Tibial nerve (tissue), 4 donors: Measurements from ENCODE around the gene MED15.
"Not testable (repeated sequence)": the region's sequence is repeated elsewhere in the genome, so short reads cannot be mapped to it uniquely, and the experiment has no call there.

ENCODE experiments used
- EP300 ChIP-seq, 2 donors: sonication (generic); formaldehyde crosslinking; IDR thresholded peaks; one replicate each; pipeline ENCODE4 v1.6.1; 2017; ENCODE audit warnings: antibody characterized with exemption in 2 of 2, mild to moderate bottlenecking in 1 of 2
- POLR2A ChIP-seq, 2 donors: fragments of 450-650 bp; IDR thresholded peaks; one replicate each; pipeline ENCODE4 v1.6.1; 2017; ENCODE audit warnings: antibody characterized with exemption in 2 of 2, mild to moderate bottlenecking in 2 of 2, moderate library complexity in 2 of 2
- TF ChIP-seq, protein P1 (sequence below), 5 experiments: fragments of 200-600 bp in 3 of 5; fragments of 450-650 bp in 2 of 5; sonication (generic) in 3 of 5; IDR thresholded peaks; one replicate each; pipeline ENCODE4 v1.5.1; 2016 to 2019; ENCODE audit warnings: antibody characterized with exemption in 5 of 5, mild to moderate bottlenecking in 3 of 5, moderate library complexity in 2 of 5

DNA sequence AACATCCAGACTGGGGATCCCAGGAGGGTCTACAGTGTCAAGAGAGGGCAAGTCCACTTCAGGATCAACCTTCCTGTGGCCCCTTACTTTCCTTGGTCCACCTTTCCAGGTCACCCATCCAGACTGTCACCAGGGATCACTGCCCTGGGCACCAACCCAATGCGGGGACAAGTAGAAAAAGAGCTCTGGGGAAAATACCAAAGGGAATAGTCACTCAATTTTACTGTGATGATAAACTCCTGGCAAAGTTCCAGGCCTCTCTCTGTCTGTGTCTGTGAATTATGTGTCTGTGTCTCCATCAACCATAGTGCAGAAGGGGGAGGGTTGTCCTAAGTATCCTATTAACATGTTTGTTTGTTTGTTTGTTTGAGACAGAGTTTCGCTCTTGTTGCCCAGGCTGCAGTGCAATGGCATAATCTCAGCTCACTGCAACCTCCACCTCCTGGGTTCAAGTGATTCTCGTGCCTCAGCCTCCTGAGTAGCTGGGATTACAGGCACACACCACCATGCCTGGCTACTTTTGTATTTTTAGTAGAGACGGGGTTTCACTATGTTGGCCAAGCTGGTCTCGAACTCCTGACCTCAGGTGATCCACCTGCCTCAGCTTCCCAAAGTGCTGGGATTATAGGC, 3.0 kb upstream of the MED15 start:
- not testable (repeated sequence) for TF ChIP-seq POLR2A, EP300 (IDR thresholded peaks at IDR 0.05)
- TF ChIP-seq, protein P1, sequence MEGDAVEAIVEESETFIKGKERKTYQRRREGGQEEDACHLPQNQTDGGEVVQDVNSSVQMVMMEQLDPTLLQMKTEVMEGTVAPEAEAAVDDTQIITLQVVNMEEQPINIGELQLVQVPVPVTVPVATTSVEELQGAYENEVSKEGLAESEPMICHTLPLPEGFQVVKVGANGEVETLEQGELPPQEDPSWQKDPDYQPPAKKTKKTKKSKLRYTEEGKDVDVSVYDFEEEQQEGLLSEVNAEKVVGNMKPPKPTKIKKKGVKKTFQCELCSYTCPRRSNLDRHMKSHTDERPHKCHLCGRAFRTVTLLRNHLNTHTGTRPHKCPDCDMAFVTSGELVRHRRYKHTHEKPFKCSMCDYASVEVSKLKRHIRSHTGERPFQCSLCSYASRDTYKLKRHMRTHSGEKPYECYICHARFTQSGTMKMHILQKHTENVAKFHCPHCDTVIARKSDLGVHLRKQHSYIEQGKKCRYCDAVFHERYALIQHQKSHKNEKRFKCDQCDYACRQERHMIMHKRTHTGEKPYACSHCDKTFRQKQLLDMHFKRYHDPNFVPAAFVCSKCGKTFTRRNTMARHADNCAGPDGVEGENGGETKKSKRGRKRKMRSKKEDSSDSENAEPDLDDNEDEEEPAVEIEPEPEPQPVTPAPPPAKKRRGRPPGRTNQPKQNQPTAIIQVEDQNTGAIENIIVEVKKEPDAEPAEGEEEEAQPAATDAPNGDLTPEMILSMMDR (IDR thresholded peaks at IDR 0.05), result not testable (repeated sequence)
